ENCODE measurements around the gene FOXJ1.

The FOXJ1 gene

DNA sequence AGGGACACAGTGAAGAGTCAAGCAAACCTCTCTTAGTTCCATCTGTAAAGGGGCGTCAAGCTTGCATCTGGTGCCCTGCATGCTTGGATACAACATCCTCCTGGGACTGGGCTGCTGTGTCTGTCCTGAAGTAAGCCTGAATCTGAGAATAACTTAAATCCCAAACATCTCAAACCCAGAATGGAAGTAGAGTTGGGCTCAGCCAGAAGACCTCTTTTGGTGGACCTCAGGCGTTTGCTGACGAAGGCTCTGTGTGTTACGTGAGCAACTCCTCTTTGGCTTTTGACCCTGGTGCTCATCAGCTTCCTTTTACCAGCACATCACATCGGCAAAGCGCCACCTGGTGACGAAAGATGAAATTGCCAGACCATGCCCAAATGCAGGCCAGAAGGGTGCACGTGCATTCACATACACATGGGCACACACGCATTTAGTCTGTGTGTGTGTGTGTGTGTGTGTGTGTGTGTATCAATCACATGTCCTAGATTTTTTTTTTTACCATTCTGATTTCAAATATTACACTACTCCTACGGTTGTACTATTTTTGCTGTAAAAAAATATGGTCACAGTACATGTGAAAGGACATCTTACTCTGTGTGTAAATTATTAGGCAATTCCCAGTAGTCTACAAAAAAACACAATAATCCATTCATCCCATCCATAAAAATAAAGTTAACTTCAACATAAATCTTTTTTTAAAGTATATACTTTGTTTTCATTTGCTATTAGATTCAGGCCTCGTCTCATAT lies 41.1 kb upstream of the FOXJ1 start:
- H3K4me2 ChIP-seq (ENCODE audit: low read depth, low read length, poor library complexity, severe bottlenecking) = no peak overlapping the region
- TF ChIP-seq EZH2phosphoT487 (IDR thresholded peaks at IDR 0.05; ENCODE audit: borderline replicate concordance) = no peak
- TF ChIP-seq, protein P1, sequence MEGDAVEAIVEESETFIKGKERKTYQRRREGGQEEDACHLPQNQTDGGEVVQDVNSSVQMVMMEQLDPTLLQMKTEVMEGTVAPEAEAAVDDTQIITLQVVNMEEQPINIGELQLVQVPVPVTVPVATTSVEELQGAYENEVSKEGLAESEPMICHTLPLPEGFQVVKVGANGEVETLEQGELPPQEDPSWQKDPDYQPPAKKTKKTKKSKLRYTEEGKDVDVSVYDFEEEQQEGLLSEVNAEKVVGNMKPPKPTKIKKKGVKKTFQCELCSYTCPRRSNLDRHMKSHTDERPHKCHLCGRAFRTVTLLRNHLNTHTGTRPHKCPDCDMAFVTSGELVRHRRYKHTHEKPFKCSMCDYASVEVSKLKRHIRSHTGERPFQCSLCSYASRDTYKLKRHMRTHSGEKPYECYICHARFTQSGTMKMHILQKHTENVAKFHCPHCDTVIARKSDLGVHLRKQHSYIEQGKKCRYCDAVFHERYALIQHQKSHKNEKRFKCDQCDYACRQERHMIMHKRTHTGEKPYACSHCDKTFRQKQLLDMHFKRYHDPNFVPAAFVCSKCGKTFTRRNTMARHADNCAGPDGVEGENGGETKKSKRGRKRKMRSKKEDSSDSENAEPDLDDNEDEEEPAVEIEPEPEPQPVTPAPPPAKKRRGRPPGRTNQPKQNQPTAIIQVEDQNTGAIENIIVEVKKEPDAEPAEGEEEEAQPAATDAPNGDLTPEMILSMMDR (conservative IDR thresholded peaks at IDR 0.05; ENCODE audit: low read length) = peak; percentile 92
- H2AFZ ChIP-seq (ENCODE audit: low read length) = peak overlapping the region; percentile 81
- H3F3A ChIP-seq (ENCODE audit: low read depth) = no peaks in the 10 kb centered on the region
- H3K27me3 ChIP-seq (ENCODE audit: insufficient read depth, low read length, poor library complexity, severe bottlenecking) = no peaks in the 10 kb centered on the region
- H3K36me3 ChIP-seq (ENCODE audit: insufficient read depth, low read length) = no peaks in the 10 kb centered on the region
- peaks cover 12% of the 10 kb centered on the region for H3K4me1 ChIP-seq (ENCODE audit: insufficient read depth, low read length, poor library complexity, severe bottlenecking)
- no peaks in the 10 kb centered on the region for H3K79me2 ChIP-seq (ENCODE audit: insufficient read depth, low read length)
- no peak overlapping the region for H3K4me3 ChIP-seq (ENCODE audit: low read length, poor library complexity, severe bottlenecking)
- H3K9me2 ChIP-seq (replicated peaks; ENCODE audit: low read depth, low read length) = no peaks in the 10 kb centered on the region
- H3K9ac ChIP-seq (ENCODE audit: low read depth, low read length, poor library complexity, severe bottlenecking) = no peak overlapping the region
- no peaks in the 10 kb centered on the region for H4K20me1 ChIP-seq (ENCODE audit: insufficient read depth, low read length, poor library complexity, severe bottlenecking)
- H3K9me3 ChIP-seq (ENCODE audit: insufficient read depth, low read depth, low read length) = no peaks in the 10 kb centered on the region

DNA sequence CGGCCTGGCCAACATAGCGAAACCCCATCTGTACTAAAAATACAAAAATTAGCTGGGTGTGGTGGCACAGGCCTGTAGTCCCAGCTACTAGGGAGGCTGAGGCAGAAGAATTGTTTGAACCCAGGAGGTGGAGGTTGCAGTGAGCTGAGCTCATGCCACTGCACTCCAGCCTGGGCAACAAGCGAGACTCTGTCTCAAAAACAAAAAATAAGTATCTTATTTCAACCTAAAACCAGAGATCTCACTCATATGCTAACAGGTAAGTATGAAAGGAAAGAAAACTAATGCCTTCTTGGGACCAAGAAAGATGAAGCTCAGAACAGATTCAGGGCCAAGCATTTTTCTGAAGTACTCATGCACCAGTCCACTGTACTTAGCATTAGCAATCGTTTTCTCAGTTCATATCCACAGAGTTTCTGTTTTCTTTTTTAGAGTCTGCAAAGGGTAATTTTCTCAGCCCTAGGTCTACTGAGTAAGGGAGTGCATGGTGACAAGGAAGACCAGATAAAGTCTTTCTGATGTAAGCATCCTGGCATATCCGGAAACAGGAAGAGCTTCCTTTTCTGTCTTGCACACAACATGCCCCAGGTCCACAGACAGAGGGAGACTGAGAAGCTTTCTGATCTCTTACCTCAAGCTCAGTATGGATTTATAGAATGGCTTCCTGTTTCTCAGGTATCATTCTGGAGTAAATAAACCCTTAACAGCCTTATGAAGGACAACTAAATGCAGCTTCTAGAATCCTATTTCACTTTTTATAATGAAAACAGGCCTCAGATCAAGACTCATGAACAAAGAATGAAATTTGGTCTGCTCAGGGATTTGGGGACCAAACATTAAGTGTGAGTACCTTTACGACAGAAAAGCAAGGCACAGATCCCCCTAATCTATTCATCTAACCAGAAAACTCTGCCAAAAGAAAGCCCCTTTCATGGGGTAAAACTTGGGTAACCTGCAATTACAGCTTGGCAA lies 38.7 kb upstream of the FOXJ1 start:
- H3K79me2 ChIP-seq (ENCODE audit: insufficient read depth, low read length) = no peaks in the 10 kb centered on the region
- H3K4me1 ChIP-seq (ENCODE audit: insufficient read depth, low read length, poor library complexity, severe bottlenecking) = peaks cover 12% of the 10 kb centered on the region
- peak overlapping the region; percentile 1 for H3K4me3 ChIP-seq (ENCODE audit: low read length, poor library complexity, severe bottlenecking)
- H3K9ac ChIP-seq (ENCODE audit: low read depth, low read length, poor library complexity, severe bottlenecking) = peak overlapping the region; percentile 56
- no peaks in the 10 kb centered on the region for H3K9me2 ChIP-seq (replicated peaks; ENCODE audit: low read depth, low read length)
- H3K27me3 ChIP-seq (ENCODE audit: insufficient read depth, low read length, poor library complexity, severe bottlenecking) = no peaks in the 10 kb centered on the region
- no peaks in the 10 kb centered on the region for H3F3A ChIP-seq (ENCODE audit: low read depth)
- TF ChIP-seq, protein P1 (conservative IDR thresholded peaks at IDR 0.05; ENCODE audit: low read length) = peak; percentile 31
- no peak for TF ChIP-seq EZH2phosphoT487 (IDR thresholded peaks at IDR 0.05; ENCODE audit: borderline replicate concordance)
- H3K9me3 ChIP-seq (ENCODE audit: insufficient read depth, low read depth, low read length) = no peaks in the 10 kb centered on the region
- no peaks in the 10 kb centered on the region for H3K36me3 ChIP-seq (ENCODE audit: insufficient read depth, low read length)
- H2AFZ ChIP-seq (ENCODE audit: low read length) = peak overlapping the region; percentile 75
- peak overlapping the region; percentile 58 for H3K4me2 ChIP-seq (ENCODE audit: low read depth, low read length, poor library complexity, severe bottlenecking)
- H4K20me1 ChIP-seq (ENCODE audit: insufficient read depth, low read length, poor library complexity, severe bottlenecking) = no peaks in the 10 kb centered on the region

DNA sequence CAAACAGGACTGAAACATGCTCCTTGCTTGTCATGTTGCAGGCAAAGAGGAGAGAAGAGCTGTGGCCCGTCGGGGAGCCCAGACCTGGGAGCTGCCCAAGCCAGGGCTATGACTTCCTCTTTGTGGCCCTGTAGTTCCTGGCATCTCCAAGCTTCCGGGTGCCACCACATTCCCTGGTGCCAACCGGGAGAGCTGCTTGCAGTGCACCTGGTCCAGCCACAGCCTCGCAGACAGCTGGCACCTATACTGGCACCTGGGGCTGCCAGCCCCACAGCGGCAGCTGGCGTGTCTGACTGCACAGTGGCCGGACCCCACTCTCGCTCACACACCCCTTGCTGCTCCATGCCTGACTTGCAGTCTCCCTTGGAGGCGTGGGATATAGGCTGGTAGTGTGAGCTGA lies 37.1 kb upstream of the FOXJ1 start:
- Histone ChIP-seq H3K4me1 (ENCODE audit: insufficient read depth, low read length, poor library complexity, severe bottlenecking) (peaks cover 12% of the 10 kb centered on the region), H3K9me3 (ENCODE audit: insufficient read depth, low read depth, low read length) (no peaks in the 10 kb centered on the region), H2AFZ (ENCODE audit: low read length) (no peak overlapping the region), H3K27me3 (ENCODE audit: insufficient read depth, low read length, poor library complexity, severe bottlenecking) (no peaks in the 10 kb centered on the region), H3K4me2 (ENCODE audit: low read depth, low read length, poor library complexity, severe bottlenecking) (no peak overlapping the region), H3K9ac (ENCODE audit: low read depth, low read length, poor library complexity, severe bottlenecking) (no peak overlapping the region), H3K4me3 (ENCODE audit: low read length, poor library complexity, severe bottlenecking) (no peak overlapping the region), H3K79me2 (ENCODE audit: insufficient read depth, low read length) (no peaks in the 10 kb centered on the region), H3K9me2 (replicated peaks; ENCODE audit: low read depth, low read length) (no peaks in the 10 kb centered on the region), H3K36me3 (ENCODE audit: insufficient read depth, low read length) (no peaks in the 10 kb centered on the region), H3F3A (ENCODE audit: low read depth) (no peaks in the 10 kb centered on the region), H4K20me1 (ENCODE audit: insufficient read depth, low read length, poor library complexity, severe bottlenecking) (no peaks in the 10 kb centered on the region)
- TF ChIP-seq, protein P1 (conservative IDR thresholded peaks at IDR 0.05; ENCODE audit: low read length) = no peak
